Tibial nerve (tissue), 4 donors: Measurements from ENCODE around the gene NOC2L. TPM values are rescaled to one million over a fixed set of nuclear protein-coding genes. Genes with fewer than 3 reads are reported as not detected.

ENCODE experiments used
- DNase-seq, 2 donors: peaks; one replicate each; pipeline ENCODE4 v3.0.0-alpha.2; 2019; ENCODE audit warnings: low spot score in 2 of 2
- H3K27ac ChIP-seq, 4 donors: fragments of 200-600 bp; sonication (generic) in 3 of 4; one replicate each; pipeline ENCODE4 v1.5.1; 2017 to 2019; ENCODE audit warnings: mild to moderate bottlenecking in 1 of 4
- H3K27me3 ChIP-seq, 2 donors: fragments of 200-600 bp; sonication (generic) in 1 of 2; one replicate each; pipeline versions ENCODE4 v1.5.1 to v1.6.0; 2017 to 2019
- H3K36me3 ChIP-seq, 3 donors: fragments of 200-600 bp; sonication (generic); one replicate each; pipeline ENCODE4 v1.5.1; 2018 to 2019
- H3K4me1 ChIP-seq, 4 donors: fragments of 200-600 bp; sonication (generic) in 3 of 4; one replicate each; pipeline ENCODE4 v1.5.1; 2017 to 2019
- H3K4me3 ChIP-seq, 4 donors: fragments of 200-600 bp; sonication (generic) in 3 of 4; one replicate each; pipeline ENCODE4 v1.5.1; 2017 to 2019; ENCODE audit warnings: mild to moderate bottlenecking in 1 of 4, moderate library complexity in 1 of 4
- H3K9me3 ChIP-seq, 4 donors: fragments of 200-600 bp; sonication (generic) in 3 of 4; one replicate each; pipeline ENCODE4 v1.5.1; 2017 to 2019
- EP300 ChIP-seq, 2 donors: sonication (generic); formaldehyde crosslinking; IDR thresholded peaks; one replicate each; pipeline ENCODE4 v1.6.1; 2017; ENCODE audit warnings: antibody characterized with exemption in 2 of 2, mild to moderate bottlenecking in 1 of 2
- POLR2A ChIP-seq, 2 donors: fragments of 450-650 bp; IDR thresholded peaks; one replicate each; pipeline ENCODE4 v1.6.1; 2017; ENCODE audit warnings: antibody characterized with exemption in 2 of 2, mild to moderate bottlenecking in 2 of 2, moderate library complexity in 2 of 2
- WGBS, 2 donors: methylation state at CpG; one replicate each; pipeline ENCODE4 v1.1.5; 2018; 5-methylcytosine and 5-hydroxymethylcytosine counted together
- total RNA-seq, 4 donors: library from RNA; depleted of rRNA; stranded (reverse); fragments of >200 nt; gene quantifications; one replicate each; pipeline ENCODE4 v1.1.0, GENCODE V29; 2016
- TF ChIP-seq, protein P1 (sequence below), 5 experiments: fragments of 200-600 bp in 3 of 5; fragments of 450-650 bp in 2 of 5; sonication (generic) in 3 of 5; IDR thresholded peaks; one replicate each; pipeline ENCODE4 v1.5.1; 2016 to 2019; ENCODE audit warnings: antibody characterized with exemption in 5 of 5, mild to moderate bottlenecking in 3 of 5, moderate library complexity in 2 of 5

Gene NOC2L
- total RNA-seq, 4 donors from 2014 or later = 28.2 to 54.0 (median 46.4) TPM

DNA sequence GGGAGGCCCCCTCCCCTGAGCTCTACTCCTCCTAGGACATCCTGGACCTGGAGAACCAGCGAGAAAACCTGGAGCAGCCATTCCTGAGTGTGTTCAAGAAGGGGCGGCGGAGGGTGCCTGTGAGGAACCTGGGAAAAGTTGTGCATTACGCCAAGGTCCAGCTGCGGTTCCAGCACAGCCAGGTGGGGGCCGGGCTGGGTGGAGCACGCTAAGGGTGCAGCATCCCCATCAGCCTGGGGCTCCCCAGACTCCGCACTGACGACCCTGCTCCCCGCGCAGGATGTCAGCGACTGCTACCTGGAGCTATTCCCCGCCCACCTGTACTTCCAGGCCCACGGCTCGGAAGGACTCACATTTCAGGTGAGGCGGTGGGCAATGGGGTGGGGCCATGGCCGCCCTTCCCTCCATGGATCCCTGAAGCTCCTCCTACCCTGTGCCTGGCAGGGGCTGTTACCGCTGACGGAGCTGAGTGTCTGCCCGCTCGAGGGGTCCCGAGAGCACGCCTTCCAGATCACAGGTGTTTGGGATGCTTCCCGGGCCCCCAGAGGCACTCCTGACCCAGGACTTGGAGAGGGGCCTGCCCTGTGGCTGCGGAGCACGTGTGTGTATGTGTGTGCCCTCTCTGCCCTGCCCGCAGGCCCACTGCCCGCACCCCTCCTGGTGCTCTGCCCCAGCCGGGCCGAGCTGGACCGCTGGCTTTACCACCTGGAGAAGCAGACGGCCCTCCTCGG is 11.4 kb upstream of the NOC2L start:
- TF ChIP-seq POLR2A (IDR thresholded peaks at IDR 0.05) (no peak), EP300 (IDR thresholded peaks at IDR 0.05) (no peak)
- TF ChIP-seq, protein P1, sequence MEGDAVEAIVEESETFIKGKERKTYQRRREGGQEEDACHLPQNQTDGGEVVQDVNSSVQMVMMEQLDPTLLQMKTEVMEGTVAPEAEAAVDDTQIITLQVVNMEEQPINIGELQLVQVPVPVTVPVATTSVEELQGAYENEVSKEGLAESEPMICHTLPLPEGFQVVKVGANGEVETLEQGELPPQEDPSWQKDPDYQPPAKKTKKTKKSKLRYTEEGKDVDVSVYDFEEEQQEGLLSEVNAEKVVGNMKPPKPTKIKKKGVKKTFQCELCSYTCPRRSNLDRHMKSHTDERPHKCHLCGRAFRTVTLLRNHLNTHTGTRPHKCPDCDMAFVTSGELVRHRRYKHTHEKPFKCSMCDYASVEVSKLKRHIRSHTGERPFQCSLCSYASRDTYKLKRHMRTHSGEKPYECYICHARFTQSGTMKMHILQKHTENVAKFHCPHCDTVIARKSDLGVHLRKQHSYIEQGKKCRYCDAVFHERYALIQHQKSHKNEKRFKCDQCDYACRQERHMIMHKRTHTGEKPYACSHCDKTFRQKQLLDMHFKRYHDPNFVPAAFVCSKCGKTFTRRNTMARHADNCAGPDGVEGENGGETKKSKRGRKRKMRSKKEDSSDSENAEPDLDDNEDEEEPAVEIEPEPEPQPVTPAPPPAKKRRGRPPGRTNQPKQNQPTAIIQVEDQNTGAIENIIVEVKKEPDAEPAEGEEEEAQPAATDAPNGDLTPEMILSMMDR (IDR thresholded peaks at IDR 0.05) = no peak
- Histone ChIP-seq H3K27ac (no peak overlapping the region), H3K9me3 (no peaks in the 10 kb centered on the region), H3K4me1 (peaks cover 0 to 17% (median 13%) of the 10 kb centered on the region in 4 donors), H3K27me3 (peaks cover 2 to 89% of the 10 kb centered on the region in 2 donors), H3K36me3 (peaks cover 0 to under 1% (median 0%) of the 10 kb centered on the region in 3 donors), H3K4me3 (no peak overlapping the region)
- 16 to 25% methylated on average over 15 to 22 of the region's 33 CpGs for WGBS, 2 donors
- no peak for DNase-seq

DNA sequence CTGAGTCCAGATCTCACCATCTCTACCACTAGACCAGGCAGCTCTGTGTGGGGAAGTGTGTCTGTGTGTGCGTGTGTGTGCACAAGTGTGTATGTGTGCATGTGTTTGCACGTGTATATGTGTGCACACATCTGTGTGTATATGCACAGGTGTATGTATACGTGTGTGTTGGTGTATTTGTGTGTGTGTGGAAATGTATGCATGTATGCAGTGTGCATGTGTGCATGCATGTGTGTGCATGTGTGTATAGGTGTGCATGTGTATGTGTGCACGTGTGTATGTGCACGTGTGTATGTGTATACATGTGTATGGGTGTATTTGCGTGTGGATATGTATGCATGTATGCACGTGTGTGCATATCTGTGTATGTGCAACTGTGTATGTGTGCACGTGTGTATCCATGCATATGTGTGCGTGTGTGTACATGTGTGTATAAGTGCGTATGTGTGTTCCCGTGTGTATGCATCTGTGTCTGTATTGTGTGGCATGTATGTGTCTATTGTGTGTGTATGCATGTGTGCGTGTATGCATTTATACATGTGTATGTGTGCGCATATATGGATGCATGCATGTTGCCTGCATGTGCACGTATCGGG is 10.3 kb upstream of the NOC2L start:
- no peak for DNase-seq
- H3K27ac ChIP-seq = no peak overlapping the region
- H3K4me1 ChIP-seq = peaks cover 0 to 17% (median 13%) of the 10 kb centered on the region in 4 donors
- TF ChIP-seq EP300 (IDR thresholded peaks at IDR 0.05) (no peak), POLR2A (IDR thresholded peaks at IDR 0.05) (no peak)
- TF ChIP-seq, protein P1 (IDR thresholded peaks at IDR 0.05) = no peak
- no peak overlapping the region for H3K4me3 ChIP-seq
- 82% methylated on average over 15 of the region's 15 CpGs for whole genome bisulfite sequencing, 2 donors
- H3K27me3 ChIP-seq = peaks cover 2 to 78% of the 10 kb centered on the region in 2 donors
- H3K9me3 ChIP-seq = no peaks in the 10 kb centered on the region
- H3K36me3 ChIP-seq = peaks cover 0 to 8% (median 0%) of the 10 kb centered on the region in 3 donors

DNA sequence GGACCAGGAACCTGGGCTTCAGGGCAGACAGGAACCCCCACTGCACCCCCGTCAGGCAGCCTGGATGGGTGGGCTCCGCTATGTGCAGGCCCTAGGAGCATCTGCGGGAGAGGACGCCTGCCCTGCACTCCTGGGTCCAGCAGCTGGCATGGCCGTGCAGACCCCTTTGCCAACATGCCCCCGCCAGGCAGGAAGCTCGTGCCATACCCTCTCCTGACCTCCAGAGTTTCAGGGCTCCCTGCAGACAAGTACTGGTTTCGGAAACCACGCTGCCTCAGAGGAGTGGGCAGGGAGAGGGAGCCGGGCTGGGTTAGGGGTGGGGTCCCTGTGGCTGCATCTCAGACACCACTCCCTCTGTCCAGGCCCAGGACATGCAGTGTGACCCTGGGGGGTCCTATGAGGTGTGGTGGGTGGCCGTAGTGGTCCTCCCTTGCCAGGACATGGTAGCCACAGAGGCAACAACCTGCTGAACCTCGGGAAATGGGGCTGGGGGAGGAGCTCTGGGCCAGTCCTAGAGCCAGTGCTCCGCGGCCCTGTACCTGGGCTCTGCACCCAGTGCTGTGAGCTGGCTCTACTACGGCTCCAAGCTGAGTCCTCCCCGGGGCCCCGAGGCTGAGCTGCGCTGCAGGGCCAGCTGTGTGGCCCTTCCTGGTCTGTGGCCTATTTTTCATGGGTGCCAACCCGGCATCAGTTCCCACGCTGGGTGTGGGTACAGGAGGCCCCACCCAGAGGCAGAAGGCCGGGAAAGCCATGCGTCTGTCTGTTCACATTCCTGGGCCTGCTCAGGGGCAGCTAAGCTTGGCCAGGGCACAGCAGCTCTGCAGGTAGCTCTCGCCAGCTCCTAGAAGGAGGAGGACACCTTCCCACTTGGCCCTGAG is 8.6 kb upstream of the NOC2L start:
- no peak for TF ChIP-seq EP300 (IDR thresholded peaks at IDR 0.05)
- Histone ChIP-seq H3K4me3 (peak overlapping the region in 1 of 4 donors; percentile 64), H3K27ac (no peak overlapping the region), H3K4me1 (peaks cover 0 to 17% (median 13%) of the 10 kb centered on the region in 4 donors), H3K9me3 (no peaks in the 10 kb centered on the region), H3K36me3 (peaks cover 0 to 24% (median 0%) of the 10 kb centered on the region in 3 donors), H3K27me3 (peaks cover 2 to 62% of the 10 kb centered on the region in 2 donors)
- no peak for DNase-seq
- 74 to 83% methylated on average over 7 to 23 of the region's 23 CpGs for WGBS, 2 donors

DNA sequence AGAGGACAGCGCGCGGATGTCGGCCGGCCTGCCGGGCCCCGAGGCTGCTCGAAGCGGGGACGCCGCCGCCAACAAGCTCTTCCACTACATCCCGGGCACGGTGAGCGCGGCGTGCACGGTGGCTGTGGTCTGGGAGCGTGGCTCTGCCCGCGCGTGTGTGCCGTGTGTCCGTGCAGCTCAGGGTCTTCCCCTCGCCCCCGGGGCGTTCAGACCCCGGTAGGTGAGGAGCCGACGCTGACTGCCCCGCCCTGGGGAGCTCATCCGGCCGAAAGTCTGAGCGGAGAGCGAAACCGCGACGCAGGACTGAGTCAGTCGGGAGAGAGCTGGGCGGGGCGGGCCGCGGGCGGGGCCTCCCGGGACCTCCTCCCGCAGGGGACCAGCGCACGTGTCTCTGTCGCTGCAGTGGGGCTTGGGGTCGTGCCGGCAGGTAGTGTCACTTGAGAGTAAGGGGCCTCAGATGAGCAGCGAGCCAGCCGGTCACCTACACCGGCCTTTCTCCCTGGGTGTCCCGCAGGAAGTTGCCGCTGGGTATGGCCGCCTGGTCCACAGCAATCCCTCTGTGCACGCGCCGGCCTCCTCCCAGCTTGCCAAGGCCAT is 7.7 kb upstream of the NOC2L start:
- Histone ChIP-seq H3K4me1 (peaks cover 0 to 17% (median 13%) of the 10 kb centered on the region in 4 donors), H3K36me3 (peaks cover 0 to 30% (median 0%) of the 10 kb centered on the region in 3 donors), H3K27ac (peak overlapping the region in 2 of 4 donors; percentile 48 to 67), H3K27me3 (peaks cover 2 to 53% of the 10 kb centered on the region in 2 donors), H3K4me3 (peak overlapping the region; percentile 27 to 71 (median 56)), H3K9me3 (no peaks in the 10 kb centered on the region)
- 0 to 1% methylated on average over 20 to 25 of the region's 60 CpGs for WGBS, 2 donors
- TF ChIP-seq EP300 (IDR thresholded peaks at IDR 0.05) (no peak), POLR2A (IDR thresholded peaks at IDR 0.05) (no peak)
- TF ChIP-seq, protein P1 (IDR thresholded peaks at IDR 0.05) = no peak
- DNase-seq = peak in 1 of 2 donors; percentile 41

DNA sequence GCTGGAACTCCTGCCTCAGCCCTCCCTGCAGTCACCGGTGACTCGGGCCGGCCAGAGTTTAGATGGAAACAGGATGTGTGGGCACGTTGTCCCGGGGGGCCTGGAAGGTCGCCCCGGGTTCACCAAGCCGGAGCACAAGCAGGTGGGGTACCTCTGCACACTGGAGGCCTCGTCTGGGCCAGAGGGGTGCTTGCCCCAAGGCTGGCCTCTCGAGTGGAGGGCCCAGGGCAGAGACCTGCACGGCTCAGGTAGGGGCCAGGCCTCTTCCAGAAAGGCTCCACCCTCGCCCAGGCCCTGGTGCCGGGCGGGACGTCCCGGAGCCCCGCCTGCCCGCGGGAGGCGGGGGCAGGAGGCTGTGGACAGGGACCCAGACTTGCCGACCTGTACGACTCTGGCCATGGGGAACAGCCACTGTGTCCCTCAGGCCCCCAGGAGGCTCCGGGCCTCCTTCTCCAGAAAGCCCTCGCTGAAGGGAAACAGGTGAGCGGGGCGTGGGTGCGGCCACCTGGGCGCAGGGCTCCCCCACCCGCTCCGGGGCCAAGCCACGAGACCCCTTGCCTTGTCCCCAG is 7.2 kb upstream of the NOC2L start, which contains the start of gene PLEKHN1:
Gene PLEKHN1 (plus strand): TSS at position 348 of the 569 bp plus-strand sequence. CDS start 50 bp downstream, at position 398.
- WGBS, 2 donors = 7 to 15% methylated on average over 14 to 23 of the region's 31 CpGs
- peaks cover 0 to 30% (median 0%) of the 10 kb centered on the region in 3 donors for H3K36me3 ChIP-seq
- peaks cover 2 to 47% of the 10 kb centered on the region in 2 donors for H3K27me3 ChIP-seq
- no peak for DNase-seq
- TF ChIP-seq, protein P1 (IDR thresholded peaks at IDR 0.05) = no peak
- no peak for TF ChIP-seq POLR2A (IDR thresholded peaks at IDR 0.05)
- TF ChIP-seq EP300 (IDR thresholded peaks at IDR 0.05) = no peak
- no peaks in the 10 kb centered on the region for H3K9me3 ChIP-seq
- H3K4me1 ChIP-seq = peaks cover 0 to 23% (median 13%) of the 10 kb centered on the region in 4 donors
- H3K27ac ChIP-seq = peak within 1 kb of the TSS in 2 of 4 donors; percentile 48 to 67
- peak within 1 kb of the TSS; percentile 27 to 71 (median 56) for H3K4me3 ChIP-seq
